Endothelial cell of umbilical vein (primary cell): ENCODE data around the gene RYR3.

Experiments used
- CTCF ChIP-seq, 2 donors: IDR thresholded peaks; 1 replicate in 1 of 2; 2 replicates in 1 of 2; pipeline ENCODE4 v1.5.1; 2011; ENCODE audit warnings: low read length in 2 of 2, mild to moderate bottlenecking in 2 of 2, moderate library complexity in 2 of 2, control low read depth in 1 of 2, inconsistent platforms in 1 of 2, low read depth in 1 of 2; ENCODE audit not compliant: insufficient read depth in 1 of 2; ENCODE audit errors: extremely low read depth in 1 of 2
- EZH2 ChIP-seq: IDR thresholded peaks from 2 replicates; pipeline ENCODE4 v1.6.1; 2012; ENCODE audit warnings: borderline replicate concordance, low read depth, mild to moderate bottlenecking, moderate library complexity, low read length, inconsistent platforms; ENCODE audit not compliant: severe bottlenecking
- FOS ChIP-seq: IDR thresholded peaks from 2 replicates; pipeline ENCODE4 v1.6.1; 2011; ENCODE audit warnings: mild to moderate bottlenecking, low read length, moderate library complexity, borderline replicate concordance; ENCODE audit not compliant: insufficient read depth
- GATA2 ChIP-seq: IDR thresholded peaks from 2 replicates; pipeline ENCODE4 v1.7.0; 2011; ENCODE audit warnings: low read depth, mild to moderate bottlenecking, moderate library complexity, mixed read lengths, low read length; ENCODE audit not compliant: insufficient read length, insufficient read depth
- JUN ChIP-seq: IDR thresholded peaks from 2 replicates; pipeline ENCODE4 v1.6.1; 2011; ENCODE audit warnings: borderline replicate concordance, low read depth; ENCODE audit not compliant: insufficient read length, insufficient read depth
- MAX ChIP-seq: IDR thresholded peaks from 2 replicates; pipeline ENCODE4 v1.6.1; 2011; ENCODE audit not compliant: insufficient read depth, insufficient read length
- MYC ChIP-seq: IDR thresholded peaks from one replicate; pipeline ENCODE4 v1.6.1; 2011; ENCODE audit warnings: mild to moderate bottlenecking, low read depth, low read length
- POLR2A ChIP-seq: IDR thresholded peaks from 2 replicates; pipeline ENCODE4 v1.6.1; 2012; ENCODE audit warnings: low read depth, mild to moderate bottlenecking, control low read depth, low read length
- POLR2AphosphoS5 ChIP-seq: IDR thresholded peaks from 2 replicates; pipeline ENCODE4 v1.6.1; 2012; ENCODE audit warnings: low read depth, mild to moderate bottlenecking, control low read depth, low read length, moderate library complexity; ENCODE audit not compliant: insufficient read depth

- TF ChIP-seq CTCF (IDR thresholded peaks at IDR 0.05; ENCODE audit: extremely low read depth in 1 of 2, insufficient read depth in 1 of 2, low read depth in 1 of 2, low read length in 2 of 2) (no peak), POLR2A (no peak), MAX (no peak), EZH2 (no peak), JUN (no peak), POLR2AphosphoS5 (no peak), GATA2 (no peak), MYC (no peak), FOS (no peak)
These were observed 166.1 kb downstream of the RYR3 start for GRCh38 chr15:33476908-33477307.
